ENCODE data around the gene RPL36.
"Not testable (repeated sequence)": the region's sequence is repeated elsewhere in the genome, so short reads cannot be mapped to it uniquely, and the experiment has no call there.

Gene RPL36

GRCh38 chr19:5676105-5676771 lies 13.9 kb upstream of the RPL36 start:
- no peak for DNase-seq

DNA sequence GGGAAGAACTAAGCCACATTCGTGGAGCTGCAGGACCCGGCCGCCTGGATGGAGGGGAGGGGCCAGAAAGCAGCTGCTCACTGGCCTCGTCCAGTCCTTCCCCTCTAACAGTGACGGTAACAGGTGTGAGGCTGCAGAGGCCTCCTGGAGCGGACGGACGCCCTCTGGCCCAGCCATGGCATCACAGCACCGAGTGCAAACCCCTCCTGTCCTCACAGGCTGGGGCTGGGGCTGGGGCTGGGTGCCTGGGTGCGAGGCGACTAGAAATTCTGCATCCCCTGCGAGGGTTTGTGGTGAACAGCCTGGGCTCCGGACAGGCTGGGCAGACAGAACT lies 13.4 kb upstream of the RPL36 start:
- DNase-seq = no peak

- DNase-seq = no peak
Measured at GRCh38 chr19:5677136-5677535, 13.0 kb upstream of the RPL36 start.

GRCh38 chr19:5677580-5677979 lies 12.5 kb upstream of the RPL36 start:
- no peak for DNase-seq

DNA sequence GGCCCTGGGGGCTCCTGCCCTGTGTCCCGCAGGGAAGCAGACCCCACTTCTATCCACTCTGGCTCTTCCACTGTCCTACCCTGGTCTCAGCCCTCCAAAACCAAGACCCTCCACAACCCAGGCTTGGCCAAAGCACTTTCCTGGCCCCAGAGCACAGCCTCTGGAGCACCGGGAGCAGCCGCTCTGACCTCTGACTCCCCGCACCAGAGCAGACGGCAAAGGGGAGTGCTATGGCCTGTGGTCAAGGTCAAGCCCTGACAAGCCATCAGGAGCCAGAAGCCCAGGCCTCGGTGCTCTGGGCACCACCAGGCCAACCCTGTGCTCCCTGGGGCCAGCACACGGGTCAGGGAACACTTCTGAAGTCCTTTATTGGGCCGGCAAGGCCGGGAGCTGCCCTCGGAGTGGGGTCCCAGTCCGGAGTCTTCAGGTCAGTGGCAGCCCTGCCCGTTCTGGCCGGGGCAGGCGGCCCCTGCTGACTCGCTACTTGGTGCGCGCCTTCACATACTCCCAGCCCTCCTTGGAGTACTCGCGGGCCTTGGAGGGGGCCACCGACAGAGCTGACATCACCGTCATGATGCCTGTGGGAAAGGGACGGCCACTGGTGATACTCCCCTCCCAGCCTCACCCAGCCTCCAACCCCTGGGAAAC lies 11.9 kb upstream of the RPL36 start:
- no peak for DNase-seq

- no peak for DNase-seq
Measured at GRCh38 chr19:5679289-5680083, 10.6 kb upstream of the RPL36 start.

DNA sequence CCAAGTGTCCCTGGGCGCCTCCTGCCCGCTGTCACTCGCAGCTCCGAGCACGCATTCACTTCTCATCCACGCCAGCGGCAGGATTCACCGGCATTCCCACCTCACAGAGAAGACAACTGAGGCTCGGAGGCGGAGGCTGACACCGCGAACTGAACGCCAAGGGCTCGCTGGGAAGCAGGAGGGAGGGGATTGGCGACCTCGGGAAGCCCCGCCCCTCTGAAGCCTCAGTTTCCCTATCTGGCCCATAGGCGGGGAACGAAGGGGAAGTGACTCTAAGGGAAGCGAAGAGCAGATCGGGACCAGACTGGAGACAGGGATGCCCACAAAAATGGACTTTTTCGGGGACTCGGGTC lies 10.0 kb upstream of the RPL36 start:
- DNase-seq = no peak

GRCh38 chr19:5680437-5681368 lies 9.4 kb upstream of the RPL36 start, which contains the start of the genes HSD11B1L and MICOS13:
Gene HSD11B1L (plus strand): TSS chr19:5681027. CDS start chr19:5684833, 3,806 bp downstream.
Gene MICOS13 (minus strand): TSS chr19:5680516. CDS start chr19:5680486, 30 bp downstream.
- peak; percentile 99 for DNase-seq

DNA sequence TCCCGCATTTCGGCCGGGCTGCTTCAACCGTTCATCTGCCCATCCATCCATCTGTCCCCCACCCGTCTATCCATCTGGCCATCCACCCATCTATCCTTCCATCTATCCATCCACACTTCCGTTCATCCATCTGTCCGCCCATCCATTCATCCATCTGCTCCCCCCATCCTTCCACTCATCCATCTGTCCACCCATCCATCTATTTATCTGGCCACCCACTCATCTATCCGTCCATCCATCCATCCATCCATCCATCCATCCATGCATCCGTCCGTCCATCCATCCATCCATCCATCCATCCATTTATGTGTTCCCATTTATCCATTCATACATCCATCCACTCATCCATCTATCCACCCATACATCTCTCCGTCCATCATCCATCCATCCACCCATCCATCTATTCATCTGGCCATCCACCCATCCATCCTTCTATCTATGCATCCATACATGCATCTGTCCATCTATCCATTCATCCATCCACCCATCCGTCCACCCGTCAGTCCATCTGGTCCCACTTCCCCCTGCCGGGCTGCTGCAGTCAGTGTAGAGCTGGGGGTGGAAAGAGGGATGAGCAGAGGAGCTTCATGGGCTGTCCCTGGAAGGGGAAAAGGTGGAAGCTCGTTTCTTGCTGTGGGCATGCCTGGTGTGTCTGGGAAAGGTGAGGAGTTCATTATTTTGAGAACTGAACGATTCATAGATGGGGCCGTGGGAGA lies 8.5 kb upstream of the RPL36 start:
- no peak for DNase-seq

DNA sequence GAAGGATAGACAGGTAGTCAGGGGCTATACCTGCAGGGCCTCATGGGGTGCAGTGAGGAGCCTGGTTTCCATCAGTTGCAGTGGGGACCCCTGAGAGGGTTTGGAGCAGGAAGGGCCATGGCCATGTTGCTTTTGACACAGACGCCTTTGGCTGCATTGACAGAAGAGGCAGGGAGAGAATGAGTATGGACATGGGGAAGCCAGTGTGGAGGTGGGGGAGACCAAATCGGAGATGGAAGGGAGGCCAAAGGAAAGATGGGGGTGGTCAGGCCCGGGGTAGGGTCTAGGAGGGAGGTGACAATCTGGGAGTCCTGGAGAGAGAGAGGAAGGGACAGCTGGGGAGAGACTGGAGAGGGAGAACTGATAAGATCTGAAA lies 8.0 kb upstream of the RPL36 start:
- no peak for DNase-seq

DNA sequence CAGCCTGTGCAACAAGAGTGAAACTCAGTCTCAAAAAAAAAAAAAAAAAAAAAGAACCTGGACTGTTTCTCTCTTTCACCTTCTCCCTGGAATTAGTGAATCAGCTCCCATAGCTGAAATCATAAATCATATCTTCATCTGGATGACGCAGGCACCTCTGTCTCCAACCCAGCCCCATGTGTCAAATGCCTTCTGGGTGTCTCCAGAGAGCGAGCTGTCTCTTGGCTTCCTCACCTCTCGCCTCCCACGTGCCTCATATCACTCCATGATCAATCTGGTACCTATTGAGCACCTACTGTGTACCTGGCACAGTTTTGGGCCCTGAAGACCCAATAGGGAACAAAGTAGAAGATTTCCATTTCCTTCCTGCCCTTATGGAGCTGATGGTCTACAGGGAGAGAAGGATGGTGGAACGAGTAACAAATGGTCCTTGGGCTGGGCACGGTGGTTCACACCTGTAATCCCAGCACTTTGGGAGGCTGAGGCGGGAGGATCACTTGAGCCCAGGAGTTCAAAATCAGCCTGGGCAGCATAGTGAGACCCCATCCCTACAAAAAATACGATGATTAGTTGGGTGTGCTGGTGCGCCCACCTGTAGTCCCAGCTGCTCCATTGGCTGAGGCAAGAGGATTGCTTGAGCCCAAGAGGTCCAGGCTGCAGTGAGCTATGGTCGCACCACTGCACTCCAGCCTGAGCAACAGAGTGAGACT lies 6.8 kb upstream of the RPL36 start:
- no peak for DNase-seq

DNA sequence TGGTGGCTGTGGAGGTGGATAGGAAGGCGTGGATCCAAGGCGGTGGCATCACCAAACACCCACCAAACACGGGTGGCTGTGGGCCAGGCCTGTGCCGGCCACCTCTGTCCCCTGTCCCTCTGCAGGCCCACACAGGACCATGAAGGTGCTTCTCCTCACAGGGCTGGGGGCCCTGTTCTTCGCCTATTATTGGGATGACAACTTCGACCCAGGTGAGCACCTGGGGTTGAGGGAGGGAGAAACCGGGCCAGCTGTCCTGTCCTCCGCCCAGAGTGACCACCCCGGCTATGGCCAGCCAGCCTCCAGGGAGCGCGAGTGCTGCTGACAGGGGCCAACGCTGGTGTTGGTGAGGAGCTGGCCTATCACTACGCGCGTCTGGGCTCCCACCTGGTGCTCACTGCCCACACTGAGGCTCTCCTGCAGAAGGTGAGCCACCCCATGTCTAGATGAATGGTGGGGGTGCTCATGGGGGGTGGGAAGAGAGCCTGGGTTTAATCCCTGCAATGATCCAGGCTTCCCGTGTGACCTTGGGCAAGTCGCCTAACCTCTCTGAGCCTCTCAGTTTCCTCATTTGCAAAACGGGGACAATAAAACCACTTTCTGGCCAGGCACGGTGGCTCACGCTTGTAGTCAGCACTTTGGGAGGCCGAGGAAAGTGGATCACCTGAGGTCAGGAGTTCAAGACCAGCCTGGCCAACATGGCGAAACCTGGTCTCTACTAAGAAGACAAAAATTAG lies 5.2 kb upstream of the RPL36 start:
- no peak for DNase-seq

DNA sequence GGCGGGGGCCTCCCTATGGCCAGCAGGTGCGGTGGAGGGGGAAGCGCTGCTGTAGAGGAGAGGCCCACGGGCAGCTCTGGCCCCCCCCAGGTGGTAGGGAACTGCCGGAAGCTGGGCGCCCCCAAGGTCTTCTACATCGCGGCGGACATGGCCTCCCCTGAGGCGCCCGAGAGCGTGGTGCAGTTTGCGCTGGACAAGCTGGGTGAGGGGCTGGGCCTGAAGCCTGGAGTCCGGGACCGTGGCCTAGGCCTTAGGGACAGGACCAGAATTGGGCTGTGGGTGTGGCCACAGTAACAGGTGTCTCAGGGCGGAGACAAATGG lies 3.8 kb upstream of the RPL36 start:
- DNase-seq = no peak

DNA sequence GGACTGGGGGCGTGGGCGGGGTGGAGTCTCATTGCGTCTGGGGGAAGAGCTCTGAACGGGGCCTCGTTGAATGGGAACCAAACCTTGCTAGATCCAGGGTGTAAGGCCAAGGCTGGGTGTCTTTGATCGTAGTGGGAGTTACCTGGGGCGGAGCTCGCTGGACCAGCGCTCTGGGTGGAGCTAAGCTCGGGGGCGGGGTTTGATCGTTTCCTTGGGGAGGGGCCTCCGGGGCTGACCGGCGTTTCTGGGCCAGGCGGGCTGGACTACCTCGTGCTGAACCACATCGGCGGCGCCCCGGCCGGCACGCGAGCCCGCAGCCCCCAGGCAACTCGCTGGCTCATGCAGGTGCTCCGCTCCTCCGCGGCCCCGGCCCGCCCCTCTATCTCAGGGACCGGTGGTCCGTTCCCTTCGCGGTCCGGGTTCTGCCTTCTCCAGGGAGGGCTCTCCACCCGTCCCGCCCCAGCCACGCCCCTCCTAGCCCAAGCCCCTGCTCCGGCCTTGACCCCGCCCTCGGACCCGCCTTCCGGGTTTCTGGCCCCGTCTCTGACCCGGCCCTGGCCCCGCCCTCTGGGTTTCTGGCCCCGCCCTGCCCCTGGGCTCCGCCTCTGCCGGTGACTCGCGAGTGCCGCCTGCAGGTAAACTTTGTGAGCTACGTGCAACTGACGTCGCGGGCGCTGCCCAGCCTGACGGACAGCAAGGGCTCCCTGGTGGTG lies 3.3 kb upstream of the RPL36 start:
- DNase-seq = peak; percentile 96

DNA sequence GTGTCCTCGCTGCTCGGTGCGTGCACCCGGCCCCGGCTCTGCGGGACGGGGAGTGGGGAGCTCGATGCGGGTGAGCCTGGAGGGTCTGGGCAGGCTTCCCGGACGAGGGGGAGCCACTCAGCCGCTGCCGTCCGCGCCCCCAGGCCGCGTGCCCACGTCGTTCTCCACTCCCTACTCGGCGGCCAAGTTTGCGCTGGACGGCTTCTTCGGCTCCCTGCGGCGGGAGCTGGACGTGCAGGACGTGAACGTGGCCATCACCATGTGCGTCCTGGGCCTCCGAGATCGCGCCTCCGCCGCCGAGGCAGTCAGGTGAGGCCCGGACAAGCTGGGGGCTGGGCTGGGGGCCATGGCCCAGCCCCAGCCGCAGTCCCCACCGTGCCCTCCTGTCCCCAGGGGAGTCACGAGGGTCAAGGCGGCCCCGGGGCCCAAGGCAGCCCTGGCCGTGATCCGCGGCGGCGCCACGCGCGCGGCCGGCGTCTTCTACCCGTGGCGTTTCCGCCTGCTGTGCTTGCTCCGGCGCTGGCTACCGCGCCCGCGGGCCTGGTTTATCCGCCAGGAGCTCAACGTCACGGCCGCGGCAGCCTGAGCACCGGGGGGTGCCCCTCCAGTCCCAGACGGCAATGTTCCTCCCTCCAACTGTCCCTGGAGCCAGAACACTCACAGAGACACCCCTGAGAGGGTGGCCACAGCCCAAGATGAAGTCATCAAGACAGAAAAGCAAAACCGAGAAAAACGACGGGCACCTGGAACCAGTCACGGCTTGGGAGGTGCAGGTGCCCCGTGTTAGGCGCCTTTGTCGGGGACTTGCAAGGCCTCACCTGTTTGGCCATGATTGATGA lies 2.5 kb upstream of the RPL36 start:
- DNase-seq = no peak

DNA sequence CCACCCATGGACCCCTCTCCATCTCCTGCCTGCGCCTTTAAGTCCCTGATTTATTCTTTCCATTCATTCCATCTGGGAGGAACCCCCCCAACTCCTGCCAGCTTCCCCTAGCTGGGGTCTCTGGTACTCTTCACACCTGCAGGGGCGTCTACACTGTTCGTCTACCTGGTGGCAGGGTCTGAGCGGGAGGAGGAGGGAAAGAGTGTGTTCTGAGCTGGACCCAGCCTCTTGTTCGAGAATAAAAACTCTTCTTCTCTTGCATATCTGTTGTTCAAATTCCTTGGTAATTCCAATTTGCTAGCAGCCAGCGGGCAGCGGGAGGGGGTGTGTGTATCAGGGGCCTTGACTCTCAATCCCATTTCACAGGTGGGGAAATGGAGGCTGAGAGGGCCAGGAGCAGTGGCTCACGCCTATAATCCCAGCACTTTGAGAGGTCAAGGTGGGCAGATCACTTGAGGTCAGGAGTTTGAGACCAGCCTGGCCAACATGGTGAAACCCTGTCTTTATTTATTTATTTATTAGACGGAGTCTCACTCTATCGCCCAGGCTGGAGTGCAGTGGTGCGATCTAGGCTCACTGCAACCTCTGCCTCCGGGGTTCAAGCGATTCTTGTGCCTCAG lies 1.7 kb upstream of the RPL36 start:
- DNase-seq = not testable (repeated sequence)

- peak; percentile 41 for DNase-seq
Measured at GRCh38 chr19:5690955-5691821, 1.1 kb downstream of the RPL36 start.

Measured in CD4-positive, alpha-beta T cell treated with Interleukin-12 subunit alpha and Interleukin-12 subunit beta, for 1 hour (primary cell).